Measurements from ENCODE around the gene KIF25.

DNA sequence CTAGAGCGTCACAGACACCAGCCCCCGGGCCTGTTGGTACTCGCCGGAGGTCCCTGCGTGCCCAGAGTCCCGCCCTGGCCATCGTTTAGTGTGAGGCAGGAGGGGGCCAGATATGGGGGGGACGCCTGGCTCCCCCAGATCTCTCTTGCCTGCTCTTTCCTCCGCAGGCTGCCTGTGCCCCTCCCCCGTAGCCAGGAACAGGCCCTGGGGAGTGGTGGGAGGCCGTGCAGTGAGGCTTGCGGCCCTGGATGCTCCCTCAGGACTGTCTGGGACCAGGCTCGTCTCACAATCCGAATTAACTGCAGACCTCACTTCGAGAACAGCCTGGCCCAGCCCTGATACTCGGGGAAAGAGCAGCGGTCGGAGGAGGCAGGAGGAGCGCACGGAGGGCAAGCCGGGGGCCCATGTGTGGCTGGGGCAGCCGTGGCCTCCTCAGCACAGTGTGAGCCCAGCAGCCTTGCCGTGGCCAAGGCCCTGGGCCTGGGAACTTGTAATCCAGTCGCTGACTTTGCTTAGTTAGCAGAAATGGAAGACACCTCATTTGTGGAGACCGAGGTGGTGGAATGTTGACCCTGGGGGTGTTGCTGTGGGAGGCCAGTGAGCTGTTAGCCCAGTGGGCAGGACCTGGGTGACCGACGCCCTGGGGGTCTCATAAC, 52.9 kb downstream of the KIF25 start:
- TF ChIP-seq POLR2A (IDR thresholded peaks at IDR 0.05), result no peak
- TF ChIP-seq, protein P1, sequence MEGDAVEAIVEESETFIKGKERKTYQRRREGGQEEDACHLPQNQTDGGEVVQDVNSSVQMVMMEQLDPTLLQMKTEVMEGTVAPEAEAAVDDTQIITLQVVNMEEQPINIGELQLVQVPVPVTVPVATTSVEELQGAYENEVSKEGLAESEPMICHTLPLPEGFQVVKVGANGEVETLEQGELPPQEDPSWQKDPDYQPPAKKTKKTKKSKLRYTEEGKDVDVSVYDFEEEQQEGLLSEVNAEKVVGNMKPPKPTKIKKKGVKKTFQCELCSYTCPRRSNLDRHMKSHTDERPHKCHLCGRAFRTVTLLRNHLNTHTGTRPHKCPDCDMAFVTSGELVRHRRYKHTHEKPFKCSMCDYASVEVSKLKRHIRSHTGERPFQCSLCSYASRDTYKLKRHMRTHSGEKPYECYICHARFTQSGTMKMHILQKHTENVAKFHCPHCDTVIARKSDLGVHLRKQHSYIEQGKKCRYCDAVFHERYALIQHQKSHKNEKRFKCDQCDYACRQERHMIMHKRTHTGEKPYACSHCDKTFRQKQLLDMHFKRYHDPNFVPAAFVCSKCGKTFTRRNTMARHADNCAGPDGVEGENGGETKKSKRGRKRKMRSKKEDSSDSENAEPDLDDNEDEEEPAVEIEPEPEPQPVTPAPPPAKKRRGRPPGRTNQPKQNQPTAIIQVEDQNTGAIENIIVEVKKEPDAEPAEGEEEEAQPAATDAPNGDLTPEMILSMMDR (IDR thresholded peaks at IDR 0.05), result no peak
